ENCODE results near the gene CERT1.
"Not testable (repeated sequence)": the region's sequence is repeated elsewhere in the genome, so short reads cannot be mapped to it uniquely, and the experiment has no call there.

CERT1 gene

GRCh38 chr5:75522025-75522424 is 10.6 kb upstream of the CERT1 start:
- no peak for DNase-seq

GRCh38 chr5:75521195-75521594 is 9.8 kb upstream of the CERT1 start:
- no peak for DNase-seq

DNA sequence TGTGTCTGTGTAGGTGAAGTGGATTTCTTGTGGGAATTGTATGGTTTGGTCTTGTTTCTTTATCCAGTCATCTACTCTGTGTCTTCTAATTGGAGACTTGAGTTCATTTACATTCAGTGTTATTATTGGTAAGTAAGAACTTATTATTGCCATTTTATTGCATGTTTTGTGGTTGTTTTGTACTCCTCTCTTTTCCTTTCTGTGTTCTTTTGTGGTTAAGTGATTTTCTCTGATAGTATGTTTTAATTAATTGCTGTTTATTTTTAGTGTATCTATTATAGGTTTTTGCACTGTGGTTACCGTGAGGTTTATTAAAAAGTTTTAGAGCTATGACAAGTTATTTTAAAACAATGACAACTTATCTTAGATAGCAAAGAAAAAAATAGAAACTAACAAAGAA is 8.3 kb upstream of the CERT1 start:
- no peak for DNase-seq

- no peak for DNase-seq
These were observed 2.9 kb upstream of the CERT1 start for GRCh38 chr5:75514323-75514722.

DNA sequence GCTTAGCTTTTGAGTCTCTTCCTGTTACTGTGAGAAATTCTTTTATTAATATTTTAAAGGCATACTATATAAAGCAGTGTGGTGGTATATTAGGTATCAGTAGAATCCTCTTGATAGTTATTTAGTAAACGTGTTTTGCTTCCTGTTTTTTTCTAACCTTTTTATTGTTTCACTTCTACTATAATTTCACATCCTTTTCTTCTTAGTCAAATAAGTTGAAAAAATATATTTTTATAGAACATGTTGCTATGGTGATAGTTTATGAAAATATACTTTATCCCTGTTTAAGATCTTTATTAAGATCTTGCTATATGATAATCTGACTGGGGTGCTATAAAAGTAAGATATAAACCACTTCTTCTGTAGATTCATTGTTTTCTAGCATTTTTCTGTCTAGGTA is 2.4 kb upstream of the CERT1 start:
- DNase-seq = no peak

- DNase-seq = no peak
These were observed 1.1 kb upstream of the CERT1 start for GRCh38 chr5:75512383-75513074.

GRCh38 chr5:75510836-75511434 is 494 bp downstream of the CERT1 start:
- DNase-seq = peak; percentile 43

DNA sequence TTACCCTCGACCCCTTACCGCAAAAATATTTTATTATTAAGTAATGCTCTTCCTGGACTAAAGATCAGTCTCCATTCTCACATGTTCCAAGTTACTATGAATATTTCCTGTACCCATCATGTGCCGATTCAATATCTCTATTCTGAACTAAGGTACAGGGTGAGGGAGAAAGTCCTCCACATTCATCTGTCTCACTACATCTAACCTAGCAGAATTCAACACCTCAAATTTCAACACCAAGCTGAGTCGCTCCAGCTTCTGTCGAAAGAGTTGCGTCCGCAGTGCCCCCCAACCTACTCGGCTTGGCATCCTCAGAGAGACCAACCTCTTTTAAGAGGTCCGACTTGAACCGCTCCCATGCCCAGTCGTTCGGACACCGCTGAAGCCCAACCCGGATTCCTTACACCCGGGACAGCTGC is 1.0 kb downstream of the CERT1 start:
- DNase-seq = peak; percentile 28

- DNase-seq = no peak
These were observed 1.5 kb downstream of the CERT1 start for GRCh38 chr5:75509956-75510355.

- DNase-seq = no peak
These were observed 1.9 kb downstream of the CERT1 start for GRCh38 chr5:75509546-75509945.

DNA sequence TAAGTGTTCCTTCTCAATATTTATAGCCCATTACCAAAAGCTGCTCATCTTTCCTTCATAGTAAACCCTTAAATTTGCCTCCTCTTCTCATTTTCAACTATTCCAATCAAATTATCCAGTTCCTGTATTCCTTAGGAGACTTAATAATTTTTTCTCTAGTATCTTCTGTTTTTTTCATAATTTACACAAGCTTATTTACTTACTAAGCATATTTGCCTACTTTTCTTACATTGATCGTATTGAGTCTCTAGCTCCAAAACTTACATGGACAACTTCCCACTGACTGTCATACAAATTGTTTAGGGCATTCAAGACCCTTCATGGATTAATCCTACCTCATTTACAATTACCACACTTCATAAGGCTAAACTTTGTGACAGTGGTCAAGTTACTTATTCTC is 3.6 kb downstream of the CERT1 start:
- no peak for DNase-seq

- not testable (repeated sequence) for DNase-seq
These were observed 6.3 kb downstream of the CERT1 start for GRCh38 chr5:75505112-75505511.

GRCh38 chr5:75498875-75499274 is 12.6 kb downstream of the CERT1 start:
- DNase-seq = not testable (repeated sequence)

DNA sequence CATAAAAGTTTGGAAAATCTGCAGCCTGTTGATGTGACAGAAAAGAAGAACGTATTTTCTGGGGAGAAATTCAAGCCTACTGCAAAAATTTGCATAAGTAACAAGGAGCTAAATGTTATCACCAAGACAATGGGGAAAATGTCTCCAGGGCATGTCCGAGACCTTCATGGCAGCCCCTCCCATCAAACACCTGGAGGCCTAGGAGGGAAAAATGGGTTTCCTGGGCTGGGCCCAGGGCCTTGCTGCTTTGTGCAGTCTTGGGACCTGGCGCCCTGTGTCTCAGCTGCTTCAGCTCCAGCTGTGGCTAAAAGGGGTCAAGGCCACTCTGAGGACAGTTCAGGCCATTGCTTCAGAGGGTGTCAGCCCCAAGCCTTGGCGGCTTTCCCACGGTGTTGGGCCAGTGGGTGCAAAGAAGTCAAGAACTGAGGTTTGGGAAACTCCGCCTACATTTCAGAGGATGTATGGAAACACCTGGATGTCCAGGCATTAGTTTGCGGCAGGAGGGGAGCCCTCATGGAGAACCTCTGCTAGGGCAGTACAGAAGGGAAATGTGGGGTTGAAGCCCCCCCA is 13.1 kb downstream of the CERT1 start:
- no peak for DNase-seq

- no peak for DNase-seq
These were observed 15.4 kb downstream of the CERT1 start for GRCh38 chr5:75496026-75496425.

DNA sequence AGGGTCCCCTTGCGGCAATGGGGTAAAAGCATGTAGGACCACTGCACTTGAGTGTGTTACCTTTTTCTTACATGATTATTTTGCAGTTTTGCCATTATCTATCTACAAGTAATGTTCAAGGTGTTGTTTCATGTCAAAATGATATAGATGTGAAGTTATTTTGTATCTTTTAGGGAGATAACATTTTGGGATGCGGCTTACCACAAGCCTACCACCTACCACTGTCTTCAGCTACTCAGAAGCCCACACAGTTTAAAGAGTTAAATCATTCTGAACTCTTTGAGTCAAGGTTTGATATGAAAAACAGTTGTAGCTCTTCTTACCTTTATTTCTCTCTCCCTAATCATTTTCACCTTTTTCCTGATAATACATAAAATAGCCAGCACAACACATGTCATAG is 19.8 kb downstream of the CERT1 start:
- no peak for DNase-seq

DNA sequence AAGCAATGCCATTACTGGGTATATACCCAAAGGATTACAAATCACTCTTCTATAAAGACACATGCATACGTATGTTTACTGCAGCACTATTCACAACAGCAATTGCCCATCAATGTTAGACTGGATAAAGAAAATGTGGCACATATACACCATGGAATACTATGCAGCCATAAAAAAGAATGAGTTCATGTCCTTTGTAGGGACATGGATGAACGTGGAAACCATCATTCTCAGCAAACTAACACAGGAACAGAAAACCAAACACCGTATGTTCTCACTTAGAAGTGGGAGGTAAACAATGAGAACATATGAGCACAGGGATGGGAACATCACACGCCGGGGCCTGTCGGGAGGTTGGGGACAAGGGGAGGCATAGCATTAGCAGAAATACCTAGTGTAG is 21.6 kb downstream of the CERT1 start:
- DNase-seq = not testable (repeated sequence)

- no peak for DNase-seq
These were observed 26.8 kb downstream of the CERT1 start for GRCh38 chr5:75484605-75485004.

- no peak for DNase-seq
These were observed 28.9 kb downstream of the CERT1 start for GRCh38 chr5:75482482-75482881.

DNA sequence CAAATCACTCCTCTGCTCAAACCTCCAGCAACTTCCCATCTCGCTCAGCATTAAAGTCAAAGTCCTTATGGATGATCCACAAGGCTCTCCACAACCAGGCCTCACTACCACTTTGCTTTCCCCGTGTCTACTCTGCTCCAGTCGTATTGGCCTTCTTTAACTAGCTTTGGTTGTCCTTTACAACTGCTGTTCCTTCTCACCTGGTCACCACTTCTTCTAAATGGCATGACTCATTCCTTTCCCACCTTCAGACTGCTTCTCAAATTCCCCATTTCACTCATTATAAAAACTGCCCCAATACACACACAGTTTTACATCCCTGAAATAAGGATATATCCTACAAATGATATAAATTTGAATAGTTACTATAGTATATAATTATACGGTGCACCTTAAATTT is 30.4 kb downstream of the CERT1 start:
- DNase-seq = no peak

- no peak for DNase-seq
These were observed 36.1 kb downstream of the CERT1 start for GRCh38 chr5:75475364-75475763.

- DNase-seq = no peak
These were observed 38.0 kb downstream of the CERT1 start for GRCh38 chr5:75473463-75473862.

DNA sequence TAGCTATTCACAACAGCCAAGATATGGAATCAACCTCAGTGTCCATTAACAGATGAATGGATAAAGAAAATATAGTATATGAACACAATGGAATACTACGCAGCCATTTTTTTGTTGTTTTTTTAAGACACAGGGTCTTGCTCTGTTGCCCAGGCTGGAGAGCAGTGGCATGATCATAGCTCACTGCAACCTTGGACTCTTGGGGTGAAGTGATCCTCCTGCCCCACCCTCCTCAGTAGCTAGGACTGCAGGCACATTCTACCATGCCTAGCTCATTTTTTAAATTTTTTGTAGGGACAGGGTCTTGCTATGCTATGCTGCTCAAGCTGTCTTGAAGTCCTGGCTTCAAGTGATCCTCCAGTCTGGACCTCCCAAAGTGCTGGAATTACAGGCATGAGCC is 38.5 kb downstream of the CERT1 start:
- no peak for DNase-seq

GRCh38 chr5:75471193-75471592 is 40.2 kb downstream of the CERT1 start:
- DNase-seq = no peak

GRCh38 chr5:75469017-75469416 is 42.4 kb downstream of the CERT1 start:
- no peak for DNase-seq
